Erythroblast (primary cell): ENCODE measurements around the gene IQSEC2.

Experiments used
- GATA1 ChIP-seq: IDR thresholded peaks from 2 replicates; pipeline ENCODE4 v1.6.1; 2011; ENCODE audit warnings: low read depth, mild to moderate bottlenecking, control low read depth, low read length, moderate library complexity
- POLR2A ChIP-seq: IDR thresholded peaks from 2 replicates; pipeline ENCODE4 v1.6.1; 2011; ENCODE audit warnings: mild to moderate bottlenecking, low read length

GRCh38 chrX:53305996-53306937 lies 24.9 kb upstream of the IQSEC2 start:
- no peak for TF ChIP-seq POLR2A
- no peak for TF ChIP-seq GATA1
